Smooth muscle cell of the brain vasculature (primary cell): Measurements from ENCODE around the gene CACNG4.
A peak's percentile ranks its signal among the peaks of the same experiment; 100 is the strongest.

Experiments used
- DNase-seq: peaks from one replicate; pipeline ENCODE4 v3.0.0-alpha.2; 2012; ENCODE audit warnings: low read depth, low spot score

CACNG4 gene

GRCh38 chr17:66944351-66945146, 20.0 kb upstream of the CACNG4 start:
- DNase-seq = no peak

GRCh38 chr17:66945147-66945835, 19.2 kb upstream of the CACNG4 start:
- DNase-seq = no peak

DNA sequence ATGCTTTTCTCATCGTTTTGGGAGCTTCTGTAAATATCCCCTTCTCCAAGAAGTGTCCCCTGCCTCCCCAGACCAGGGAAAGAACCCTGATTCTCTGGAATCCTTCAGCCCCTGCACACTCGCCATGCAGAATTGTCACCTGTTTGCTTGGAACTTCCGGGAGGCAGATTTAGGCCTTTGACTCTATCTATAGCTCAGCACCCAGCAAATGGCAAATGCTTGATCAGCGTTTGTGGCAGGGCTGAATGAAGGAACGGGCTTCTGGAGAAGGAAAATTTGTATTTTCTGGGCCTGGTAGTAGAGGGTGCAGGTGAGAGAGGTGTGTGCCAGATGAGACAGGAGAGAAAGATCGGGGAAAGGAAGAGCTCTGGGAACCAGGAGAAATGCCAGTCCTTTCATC, 18.3 kb upstream of the CACNG4 start:
- no peak for DNase-seq

- DNase-seq = no peak
Observed at GRCh38 chr17:66947311-66947710, 17.2 kb upstream of the CACNG4 start.

- DNase-seq = no peak
Observed at GRCh38 chr17:66948061-66948750, 16.3 kb upstream of the CACNG4 start.

- DNase-seq = no peak
Observed at GRCh38 chr17:66949501-66949900, 15.0 kb upstream of the CACNG4 start.

GRCh38 chr17:66950325-66950724, 14.2 kb upstream of the CACNG4 start:
- no peak for DNase-seq

- no peak for DNase-seq
Observed at GRCh38 chr17:66950886-66951604, 13.5 kb upstream of the CACNG4 start.

DNA sequence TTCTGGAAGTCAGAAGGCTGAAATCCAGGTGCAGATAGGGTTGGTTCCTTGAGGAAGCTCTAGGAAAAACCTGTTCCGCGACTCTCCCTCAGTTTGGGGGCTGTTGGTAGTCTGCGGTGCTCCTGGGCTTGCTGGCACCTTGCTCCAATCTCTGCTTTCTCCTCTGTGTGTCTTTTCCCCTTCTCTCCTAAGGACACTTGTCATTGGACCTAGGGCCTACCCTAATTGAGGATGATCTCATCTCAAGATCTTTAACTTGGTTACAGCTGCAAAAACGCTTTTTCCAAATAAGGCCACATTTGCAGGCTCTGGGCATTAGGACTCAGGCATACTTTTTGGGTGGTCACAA, 12.9 kb upstream of the CACNG4 start:
- no peak for DNase-seq

- peak; percentile 12 for DNase-seq
Observed at GRCh38 chr17:66952031-66952524, 12.4 kb upstream of the CACNG4 start.

- no peak for DNase-seq
Observed at GRCh38 chr17:66952681-66953629, 11.6 kb upstream of the CACNG4 start.

DNA sequence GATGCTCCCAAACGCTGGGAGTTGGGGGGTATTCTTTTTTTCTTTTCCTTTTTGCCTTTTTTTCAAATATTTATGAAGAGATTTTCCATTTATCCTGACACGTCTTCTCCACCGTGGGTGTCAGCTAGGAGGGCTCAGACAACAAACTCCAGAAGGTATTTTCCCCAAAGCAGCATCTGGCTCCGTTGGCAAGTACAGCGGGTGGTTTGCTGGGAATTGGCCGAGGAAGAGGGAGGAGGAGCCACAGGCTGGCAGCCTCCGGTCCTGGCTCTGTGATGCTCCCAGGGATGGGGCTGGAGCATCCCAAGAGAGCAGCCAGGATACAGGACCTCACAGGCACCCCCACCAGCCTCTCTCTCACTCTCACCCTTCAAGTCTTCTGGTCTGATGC, 10.9 kb upstream of the CACNG4 start:
- no peak for DNase-seq

GRCh38 chr17:66954632-66955031, 9.9 kb upstream of the CACNG4 start:
- DNase-seq = no peak

- no peak for DNase-seq
Observed at GRCh38 chr17:66955821-66956220, 8.7 kb upstream of the CACNG4 start.

DNA sequence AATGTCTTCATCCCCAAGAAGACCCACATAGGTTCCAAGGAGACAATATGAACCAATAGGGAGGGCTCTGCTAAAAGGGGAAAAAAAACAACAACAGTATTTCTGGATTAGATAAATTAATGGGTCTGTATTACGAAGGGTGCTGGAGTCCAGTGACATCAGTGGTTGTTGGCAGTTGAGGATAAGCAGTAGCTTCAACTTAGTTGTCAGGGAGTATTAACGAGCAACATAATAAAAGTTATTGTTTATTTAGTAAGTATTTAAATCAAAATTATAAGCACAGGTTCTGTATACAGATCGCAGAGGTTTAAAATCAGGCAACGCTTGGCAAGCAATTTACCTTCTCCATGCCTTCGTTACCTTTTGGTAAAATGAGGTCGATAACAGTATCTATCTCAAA, 7.6 kb upstream of the CACNG4 start:
- DNase-seq = no peak

DNA sequence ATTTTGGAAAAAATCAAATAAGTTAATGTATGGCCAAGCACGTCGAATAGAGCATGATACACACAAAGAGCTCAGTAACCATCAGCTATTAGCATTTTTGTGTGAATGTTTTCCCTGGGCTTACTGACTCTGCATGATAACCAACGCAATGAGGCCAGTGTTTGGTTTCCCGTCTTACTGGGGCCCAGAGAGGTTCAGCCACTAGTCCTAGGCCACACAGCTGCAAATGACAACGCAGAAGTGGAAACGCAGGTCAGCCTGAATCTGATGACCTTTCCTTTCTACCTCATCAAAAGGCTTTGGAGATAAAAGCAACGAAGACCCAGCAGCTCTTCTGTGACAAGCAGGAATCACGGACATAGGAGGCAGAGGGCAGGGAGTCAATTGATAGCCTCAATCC, 7.2 kb upstream of the CACNG4 start:
- DNase-seq = no peak

DNA sequence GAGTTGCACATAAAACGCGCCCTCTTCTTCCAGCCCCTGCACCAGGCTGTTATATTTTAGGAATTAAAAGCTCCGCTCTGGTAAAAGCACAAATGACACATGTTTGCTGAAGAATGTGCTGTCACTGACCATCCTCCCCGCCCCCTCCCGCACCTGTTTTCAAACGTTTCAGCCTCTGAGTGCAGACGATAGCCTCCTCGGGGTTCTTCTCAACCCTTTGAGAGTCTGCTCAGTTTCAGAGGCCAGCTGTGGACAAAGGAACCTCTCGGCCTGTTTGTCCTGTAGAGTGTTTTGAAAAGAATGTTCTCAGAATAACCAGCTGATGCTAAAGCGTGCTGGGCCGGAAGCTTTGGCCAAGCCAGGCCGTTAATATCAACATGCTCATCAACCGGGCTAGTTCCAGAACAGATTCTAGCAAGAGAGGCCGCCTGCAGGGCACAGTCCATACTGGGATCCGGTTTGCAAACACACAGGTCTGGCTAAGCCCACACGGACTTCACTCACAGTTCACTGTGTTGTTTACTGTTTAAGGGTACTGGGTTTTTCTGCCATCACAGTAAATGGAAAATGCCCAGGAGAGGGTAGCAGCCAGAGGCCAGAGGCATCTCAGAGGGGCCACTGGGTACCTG, 6.4 kb upstream of the CACNG4 start:
- peak; percentile 50 for DNase-seq

GRCh38 chr17:66959641-66960375, 4.7 kb upstream of the CACNG4 start:
- no peak for DNase-seq

GRCh38 chr17:66960613-66961012, 3.9 kb upstream of the CACNG4 start:
- DNase-seq = no peak

GRCh38 chr17:66963521-66963908, 992 bp upstream of the CACNG4 start:
- DNase-seq = no peak
